HL-60/S4 (cell line): ENCODE data around the gene AIG1.
"Not testable (repeated sequence)": the region's sequence is repeated elsewhere in the genome, so short reads cannot be mapped to it uniquely, and the experiment has no call there.

Experiments
- in situ Hi-C: fragments of 300-500 bp; cut with MboI; formaldehyde crosslinking; loops from 2 replicates; pipeline ENCODE4 v1.14.3; 2022; ENCODE audit warnings: low sequenced_read_pairs

Gene AIG1

DNA sequence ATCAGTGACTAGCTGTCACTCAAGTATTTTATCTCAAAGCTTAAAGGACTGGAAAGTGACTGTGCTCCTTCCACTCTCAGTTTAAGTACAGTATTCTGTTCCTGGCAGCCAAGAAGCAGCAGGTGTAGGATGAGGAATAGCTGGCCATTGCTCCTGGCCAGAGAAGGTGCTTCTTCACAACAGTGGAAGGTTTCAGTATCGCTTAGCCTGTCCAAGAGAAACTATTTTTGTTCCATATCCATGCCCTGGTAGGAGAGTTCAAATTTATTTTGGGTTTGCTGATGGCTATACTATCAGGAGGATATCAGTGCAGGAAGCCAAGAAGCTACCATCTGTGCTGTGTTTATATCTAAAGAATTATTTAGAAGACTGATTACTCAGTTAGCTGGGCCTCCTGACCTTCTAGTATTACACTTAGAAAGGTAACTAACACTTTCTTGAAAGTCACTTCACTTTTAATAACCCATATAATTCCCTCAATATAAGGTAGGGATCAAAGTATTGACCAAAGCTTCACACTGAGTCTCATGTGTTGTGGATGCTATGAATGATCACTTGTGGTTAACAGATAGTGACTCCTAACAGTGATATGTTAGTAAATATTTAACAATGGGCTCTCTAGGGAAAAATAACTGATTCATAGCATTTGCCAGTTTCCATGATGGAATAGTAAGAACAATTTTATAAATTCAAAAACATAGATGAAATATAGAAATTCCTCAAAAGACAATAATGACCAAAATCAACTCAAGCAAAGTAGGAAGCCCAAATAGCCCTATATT is 99.9 kb downstream of the AIG1 start:
- in situ Hi-C loops: no loop called here

DNA sequence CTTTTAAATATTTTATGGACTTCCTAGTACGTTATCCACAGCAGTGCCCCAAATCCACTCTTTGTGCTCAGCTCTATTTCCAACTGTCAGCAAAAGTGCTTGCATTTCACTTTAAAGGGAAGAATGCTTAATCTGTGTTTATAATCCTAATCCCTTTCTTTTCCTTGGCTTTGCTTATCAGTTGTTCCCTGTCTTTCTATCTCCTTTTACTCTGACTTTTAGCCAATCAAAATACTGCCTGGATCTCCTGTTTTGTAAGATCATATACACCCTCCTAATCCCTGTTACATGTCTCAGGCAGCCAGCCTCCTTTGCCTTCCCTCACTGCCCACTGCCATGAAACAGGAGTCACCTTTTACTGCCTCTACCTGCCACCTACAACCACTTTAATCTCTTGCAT is 102.9 kb downstream of the AIG1 start:
- in situ Hi-C loops: no loop called here

DNA sequence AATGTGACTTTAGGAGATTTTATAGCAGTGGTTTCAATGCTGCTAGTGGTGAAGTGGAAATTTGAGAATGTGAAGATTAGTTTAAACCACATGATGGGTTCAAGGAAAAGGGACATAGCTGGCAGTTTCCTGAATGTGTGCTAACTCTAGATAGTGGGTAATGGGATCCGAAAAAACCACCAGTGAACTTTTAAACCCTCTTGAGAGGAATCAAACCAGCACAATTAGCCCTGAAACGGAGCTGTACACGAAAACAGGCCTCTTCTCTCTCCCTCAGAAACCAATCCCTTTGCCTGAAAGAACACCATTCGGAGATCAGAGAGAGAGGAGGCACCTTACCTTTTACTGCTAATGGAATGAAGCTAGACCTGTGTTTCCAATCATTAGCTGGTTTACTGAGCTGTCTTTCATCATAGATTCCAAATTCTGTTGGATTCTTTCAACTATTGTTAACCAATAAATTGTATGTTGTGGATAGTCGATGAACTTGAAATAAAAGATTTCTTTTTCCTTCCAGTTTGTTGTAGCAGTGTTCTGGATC is 103.9 kb downstream of the AIG1 start:
- in situ Hi-C loops: no loop called here

DNA sequence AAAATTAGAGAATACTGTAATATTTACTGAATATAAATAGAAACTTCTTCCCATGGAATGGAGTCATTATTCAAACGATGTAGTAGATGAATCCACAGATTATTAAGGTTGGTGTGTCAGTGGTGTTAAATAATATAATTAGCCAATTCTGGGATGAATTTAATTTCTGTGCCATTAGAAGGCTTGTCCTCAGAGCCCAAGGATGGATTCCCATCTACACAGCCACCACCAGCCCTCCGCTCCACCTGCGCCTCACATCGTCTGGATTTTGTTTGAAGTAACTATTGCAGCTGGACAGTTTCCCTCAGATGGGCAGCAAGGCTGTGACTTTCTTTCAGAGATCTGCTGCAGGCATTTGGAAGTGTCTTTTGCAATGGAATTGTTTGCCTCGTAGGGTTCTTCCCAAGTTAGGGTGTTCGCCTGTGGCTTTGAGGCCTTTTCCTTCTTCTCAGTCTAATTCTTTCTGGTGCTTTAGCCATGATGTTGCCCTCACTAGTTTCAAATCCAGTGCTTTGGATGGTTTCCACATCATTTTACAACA is 104.7 kb downstream of the AIG1 start:
- in situ Hi-C loops: no loop called here

DNA sequence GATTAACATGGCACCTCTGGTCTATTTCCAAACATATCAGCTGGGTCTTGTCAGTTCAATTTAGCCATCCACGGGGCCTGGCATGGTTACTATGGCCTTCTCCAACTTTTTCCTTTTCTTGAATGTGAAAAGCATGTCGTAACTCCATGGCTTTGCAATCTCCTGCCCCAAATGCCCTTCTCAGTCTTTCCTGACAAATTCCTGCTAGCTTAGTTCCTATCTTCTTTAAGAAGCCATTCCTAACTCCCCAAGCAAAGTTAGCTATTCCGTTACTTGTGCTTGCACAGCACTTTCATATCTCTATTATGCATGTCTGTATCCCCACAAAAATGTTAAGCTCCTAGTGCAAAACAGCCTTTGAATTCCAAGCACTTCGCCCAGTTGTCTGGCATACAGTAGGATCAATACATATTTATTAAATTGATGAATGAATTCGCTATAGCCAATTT is 105.6 kb downstream of the AIG1 start:
- in situ Hi-C loops: no loop called here

DNA sequence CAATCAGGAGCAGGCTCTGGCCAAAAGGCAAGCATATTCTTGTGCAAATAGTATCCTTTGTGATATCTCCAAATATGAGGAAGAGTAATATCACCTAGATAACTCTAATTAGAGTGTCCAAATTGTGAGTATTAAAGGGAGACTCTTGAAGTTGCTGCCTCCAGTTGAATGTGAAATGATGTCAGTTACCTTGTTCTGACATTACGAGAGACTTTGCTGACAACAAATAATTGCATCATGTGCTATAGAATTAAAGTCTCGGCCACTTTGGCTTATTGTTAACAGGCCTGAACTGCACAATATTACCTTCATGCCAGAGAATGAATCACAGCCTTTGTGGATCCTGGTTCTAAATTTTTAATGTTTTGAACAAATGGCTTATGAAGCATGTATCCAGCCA is 106.5 kb downstream of the AIG1 start:
- in situ Hi-C loops: no loop called here

DNA sequence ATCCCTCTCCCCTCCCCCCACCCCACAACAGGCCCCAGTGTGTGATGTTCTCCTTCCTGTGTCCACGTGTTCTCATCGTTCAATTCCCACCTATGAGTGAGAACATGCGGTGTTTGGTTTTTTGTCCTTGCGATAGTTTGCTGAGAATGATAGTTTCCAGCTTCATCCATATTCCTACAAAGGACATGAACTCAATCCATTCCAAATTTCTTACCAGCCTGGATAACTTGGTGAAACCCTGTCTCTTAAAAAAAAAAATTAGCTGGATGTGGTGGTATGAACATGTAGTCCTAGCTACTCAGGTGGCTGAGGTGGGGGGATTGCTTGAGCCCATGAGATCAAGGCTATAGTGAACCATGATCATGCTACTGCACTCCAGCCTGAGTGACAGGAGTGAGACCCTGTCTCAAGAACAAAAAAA is 107.7 kb downstream of the AIG1 start:
- in situ Hi-C loops: not testable (repeated sequence)

DNA sequence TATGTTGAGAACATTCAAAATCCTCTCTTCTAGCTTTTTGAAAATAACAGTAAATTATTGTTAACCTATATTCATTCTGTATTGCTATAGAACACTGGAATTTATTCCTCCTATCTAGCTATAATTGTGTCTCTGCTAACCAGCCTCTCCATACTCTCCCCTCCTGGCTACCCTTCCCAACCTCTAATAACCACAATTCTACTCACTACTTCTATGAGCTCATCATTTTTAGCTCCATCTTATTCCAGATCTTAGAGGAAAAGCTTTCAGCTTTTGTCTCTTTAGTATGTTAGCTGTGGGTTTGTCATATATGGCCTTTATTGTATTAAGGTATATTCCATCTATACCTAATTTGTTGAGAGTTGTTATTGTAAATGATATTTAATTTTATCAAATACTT is 108.8 kb downstream of the AIG1 start:
- in situ Hi-C loops: no loop called here

DNA sequence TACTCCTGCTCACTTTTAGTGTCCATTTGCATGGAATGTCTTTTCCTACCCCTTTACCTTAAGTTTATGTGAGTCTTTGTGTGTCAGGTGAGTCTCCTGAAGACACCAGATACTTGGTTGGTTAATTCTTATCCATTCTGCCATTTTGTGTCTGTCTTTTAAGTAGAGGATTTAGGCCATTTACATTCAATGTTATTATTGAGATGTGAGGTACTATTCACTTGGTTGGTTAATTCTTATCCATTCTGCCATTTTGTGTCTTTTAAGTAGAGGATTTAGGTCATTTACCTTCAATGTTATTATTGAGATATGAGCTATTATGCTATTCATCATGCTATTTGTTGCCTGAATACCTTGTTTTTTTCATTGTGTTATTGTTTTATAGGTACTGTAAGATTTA is 113.8 kb downstream of the AIG1 start:
- in situ Hi-C loops: no loop called here

DNA sequence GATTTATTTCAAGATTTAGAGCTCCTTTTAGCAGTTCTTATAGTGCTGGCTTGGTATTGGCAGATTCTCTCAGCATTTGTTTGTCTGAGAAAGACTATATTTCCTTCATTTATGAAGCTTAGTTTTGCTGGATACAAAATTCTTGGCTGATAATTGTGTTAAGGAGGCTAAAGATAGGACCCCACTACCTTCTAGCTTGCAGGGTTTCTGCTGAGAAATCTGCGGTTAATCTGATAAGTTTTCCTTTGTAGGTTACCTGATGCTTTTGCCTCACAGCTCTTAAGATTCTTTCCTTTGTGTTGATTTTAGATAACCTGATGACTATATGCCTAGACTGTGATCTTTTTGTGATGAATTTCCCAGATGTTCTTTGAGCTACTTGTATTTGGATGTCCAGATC is 114.3 kb downstream of the AIG1 start:
- in situ Hi-C loops: no loop called here

DNA sequence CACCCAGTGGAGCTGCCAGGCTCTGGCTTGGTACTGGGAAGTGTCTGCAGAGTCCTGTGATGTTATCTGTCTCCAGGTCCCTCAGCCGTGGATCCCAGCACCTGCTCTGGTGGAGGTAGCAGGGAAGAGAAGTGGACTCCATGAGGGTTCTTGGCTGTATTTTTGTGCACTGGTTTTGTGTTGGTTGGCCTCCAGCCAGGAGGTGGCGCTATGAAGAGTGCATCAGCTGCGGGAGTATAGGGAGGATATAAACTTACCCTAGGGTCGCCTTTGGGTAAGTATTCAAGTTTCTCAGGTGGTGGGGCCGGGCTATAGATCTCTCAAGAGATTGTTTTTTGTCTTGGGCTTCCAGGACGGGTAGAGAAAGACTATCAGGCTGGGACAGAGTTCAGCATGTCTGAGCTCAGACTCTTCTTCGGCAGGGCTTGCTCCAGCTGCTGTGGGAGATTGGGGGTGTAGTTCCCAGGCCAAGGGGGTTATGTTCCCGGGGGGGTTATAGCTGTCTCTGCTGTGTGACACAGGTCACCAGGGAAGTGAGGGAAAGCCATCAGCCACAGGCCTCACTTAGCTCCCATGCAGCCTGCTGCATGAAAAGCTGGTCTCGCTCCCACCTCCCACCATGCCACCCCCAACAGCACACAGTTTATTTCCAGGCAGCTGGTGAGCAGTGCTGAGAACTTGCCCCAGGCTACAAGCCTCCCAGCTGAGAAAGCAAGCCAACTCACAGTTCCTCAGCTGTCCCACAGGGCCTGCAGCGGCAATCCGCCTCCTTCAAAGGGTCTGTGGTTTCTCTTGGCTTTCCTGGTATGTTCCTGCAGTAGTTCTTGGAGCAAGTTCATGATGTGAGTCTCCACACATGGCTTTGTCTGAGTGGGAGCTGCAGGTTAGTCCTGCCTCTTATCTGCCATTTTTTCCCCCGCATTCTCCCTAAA is 115.7 kb downstream of the AIG1 start:
- in situ Hi-C loops: no loop called here

DNA sequence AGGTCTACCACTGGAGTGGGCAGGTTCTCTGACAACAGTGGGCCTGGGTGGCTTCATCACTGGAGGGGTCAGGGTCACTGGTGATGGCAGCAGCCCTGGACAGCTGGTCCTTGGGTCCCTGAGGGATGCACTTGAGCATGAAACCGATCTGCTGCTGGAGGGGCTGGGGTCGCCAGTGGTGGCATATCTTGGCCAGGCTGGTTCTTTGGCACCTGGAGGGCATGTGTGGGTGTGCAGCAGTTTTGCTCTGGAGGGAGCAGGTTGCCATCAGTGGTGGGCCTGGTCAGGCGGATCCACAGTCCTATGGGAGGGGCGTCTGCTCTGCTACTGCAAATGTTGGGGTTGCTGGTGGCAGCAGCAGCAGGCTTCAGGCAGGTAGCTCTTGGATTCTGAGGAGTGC is 117.0 kb downstream of the AIG1 start:
- in situ Hi-C loops: no loop called here

DNA sequence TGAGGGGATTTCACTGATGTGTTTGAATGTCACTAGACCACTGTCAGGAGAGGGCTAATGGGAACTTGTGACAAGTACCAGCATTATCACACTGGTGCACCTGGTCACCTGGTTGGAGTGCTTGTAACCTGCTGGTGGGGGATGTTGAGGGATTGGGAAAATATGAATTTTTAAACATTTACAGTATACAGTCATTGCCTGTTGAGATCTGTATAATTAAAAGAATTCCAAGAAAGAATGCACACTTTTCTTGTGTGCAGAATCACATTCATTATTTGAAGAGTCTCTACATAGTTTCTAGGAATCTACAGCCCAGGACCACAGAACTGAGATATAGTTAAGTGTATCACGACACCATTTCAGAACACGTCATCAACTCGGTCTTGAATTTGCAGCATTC is 118.4 kb downstream of the AIG1 start:
- in situ Hi-C loops: no loop called here

DNA sequence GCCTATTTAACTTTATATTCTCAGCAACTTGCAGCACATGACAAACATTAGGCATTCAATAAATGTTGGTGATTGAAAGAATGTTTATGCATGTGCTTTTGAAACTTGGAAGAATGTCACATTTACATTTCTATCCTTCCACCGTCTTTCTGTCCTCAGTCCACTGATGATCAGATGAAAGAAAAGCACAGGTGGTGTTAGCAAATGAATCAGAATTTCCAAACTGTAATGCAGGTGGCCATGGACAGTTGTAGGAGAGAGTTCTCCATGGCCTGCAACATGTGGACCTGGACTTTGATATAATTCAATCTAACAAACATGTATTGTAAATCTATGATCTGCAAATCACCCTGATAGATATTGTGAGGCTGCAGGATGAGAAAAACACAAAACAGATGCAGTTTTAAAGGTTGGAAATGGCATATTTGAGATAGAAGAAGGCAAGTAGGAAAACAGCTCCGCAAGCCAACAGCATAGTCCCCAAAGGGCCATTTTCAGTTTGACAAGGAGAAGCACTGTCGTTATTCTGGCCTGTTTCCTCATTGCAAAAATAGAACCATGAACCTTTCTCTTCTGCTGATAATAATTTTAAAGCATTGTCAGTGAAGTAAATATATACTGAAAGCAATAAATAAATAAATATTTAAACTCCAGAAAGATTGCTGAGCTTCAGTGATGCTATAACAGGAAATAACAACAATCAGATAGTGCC is 119.4 kb downstream of the AIG1 start:
- in situ Hi-C loops: no loop called here

DNA sequence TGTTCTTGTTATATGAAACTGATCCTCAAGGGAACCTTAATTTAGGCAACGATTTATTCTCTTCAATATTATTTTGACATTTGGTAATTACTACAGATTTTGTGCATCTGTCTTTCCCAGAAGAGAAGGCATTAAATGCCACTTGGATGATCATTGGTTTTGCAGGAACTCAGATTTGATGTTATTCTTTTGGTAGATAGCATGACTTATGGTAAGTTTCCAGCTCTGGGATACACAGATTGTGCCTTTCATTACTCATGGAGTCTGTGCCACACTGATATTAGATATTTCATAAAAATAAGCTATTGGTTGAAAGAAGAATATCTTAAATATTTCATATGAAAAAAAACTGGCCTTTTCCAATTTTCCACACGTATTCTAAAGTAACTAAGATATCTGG is 120.1 kb downstream of the AIG1 start:
- in situ Hi-C loops: no loop called here

DNA sequence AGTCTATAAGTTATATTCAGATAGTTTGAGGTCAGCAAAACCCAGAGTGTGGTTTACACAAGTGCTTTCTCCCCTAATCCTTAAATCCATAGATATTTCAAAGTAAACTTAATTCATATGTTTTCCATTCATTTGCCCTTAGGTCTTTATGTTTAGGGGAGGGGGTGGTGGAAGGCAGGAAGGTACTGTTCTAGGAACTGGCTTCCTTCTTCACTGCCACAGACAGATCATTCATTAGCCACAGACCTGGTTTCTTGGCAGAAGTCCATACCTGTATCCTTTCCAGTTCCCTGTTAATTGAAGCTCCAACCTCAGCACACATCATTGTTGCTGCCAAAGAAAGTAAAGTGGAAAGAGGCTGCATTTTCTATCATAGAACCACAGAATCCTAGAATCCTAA is 123.0 kb downstream of the AIG1 start:
- in situ Hi-C loops: no loop called here

DNA sequence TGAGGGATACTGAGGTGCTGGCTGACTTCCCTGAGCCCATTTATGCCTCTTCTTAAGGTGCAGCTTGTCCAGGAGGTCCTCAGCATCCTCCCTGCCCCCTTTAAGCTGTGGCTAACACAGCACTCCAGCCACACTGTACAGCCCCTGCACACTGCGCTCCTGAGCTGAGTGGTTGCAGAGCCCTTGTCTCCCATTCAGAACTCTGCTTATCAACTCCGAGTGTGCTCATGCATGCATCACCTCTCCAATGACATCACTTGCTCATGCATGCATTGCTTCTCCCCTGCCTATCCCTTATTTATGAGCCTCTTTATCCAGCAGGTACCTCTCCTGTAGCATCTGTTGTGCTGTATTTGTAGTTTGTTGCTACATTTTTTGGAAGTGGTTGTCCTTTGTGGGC is 124.6 kb downstream of the AIG1 start:
- in situ Hi-C loops: no loop called here

DNA sequence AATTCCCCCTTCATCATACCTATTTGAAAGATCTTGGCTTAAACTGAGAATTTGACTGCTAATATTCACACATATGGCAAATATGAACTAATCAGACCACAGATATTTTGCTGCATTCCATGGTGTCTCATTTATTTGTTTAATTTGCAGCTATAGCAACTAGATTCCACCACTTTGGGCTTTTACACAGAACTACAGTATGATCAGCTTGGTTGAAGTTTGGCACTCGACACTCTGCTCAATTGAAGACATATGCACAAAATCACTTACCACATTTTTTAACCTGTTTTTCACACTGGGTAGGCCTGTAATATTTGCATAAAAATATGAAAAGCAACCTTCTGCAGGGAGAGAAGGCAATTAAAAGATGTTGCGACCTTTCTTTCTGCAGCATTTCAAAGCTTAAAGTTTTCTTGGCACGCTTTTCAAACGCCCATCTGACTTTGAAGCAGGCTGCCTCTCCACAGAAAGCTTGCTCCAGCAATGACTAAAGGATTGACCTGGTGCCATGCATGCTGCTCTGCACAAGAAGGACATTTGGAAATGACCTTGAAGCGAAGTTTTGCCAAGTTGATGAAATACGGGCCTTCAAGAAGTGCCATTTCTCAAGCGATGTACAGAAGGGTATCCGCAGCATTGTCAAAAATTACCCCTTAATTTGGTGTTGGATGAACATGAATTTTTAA is 126.7 kb downstream of the AIG1 start:
- in situ Hi-C loops: no loop called here

DNA sequence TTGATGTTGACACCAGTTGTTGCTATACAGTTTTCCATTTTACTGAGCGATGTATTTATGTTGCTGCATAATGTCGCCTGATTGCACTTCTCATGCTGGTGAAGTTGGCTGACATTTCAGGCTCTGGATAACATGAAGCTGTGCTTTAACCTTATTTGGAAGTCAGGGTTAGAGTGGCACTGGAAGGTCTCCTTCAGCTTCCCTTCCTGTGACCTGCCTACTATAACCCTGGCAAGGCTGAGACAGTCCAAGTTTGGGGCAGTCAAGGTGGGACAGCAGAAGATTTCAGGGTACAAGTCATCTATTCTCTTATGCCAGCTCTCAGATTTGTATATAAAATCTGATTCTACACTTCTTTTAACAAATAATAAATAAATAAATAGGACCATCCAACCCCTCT is 127.6 kb downstream of the AIG1 start:
- in situ Hi-C loops: no loop called here

DNA sequence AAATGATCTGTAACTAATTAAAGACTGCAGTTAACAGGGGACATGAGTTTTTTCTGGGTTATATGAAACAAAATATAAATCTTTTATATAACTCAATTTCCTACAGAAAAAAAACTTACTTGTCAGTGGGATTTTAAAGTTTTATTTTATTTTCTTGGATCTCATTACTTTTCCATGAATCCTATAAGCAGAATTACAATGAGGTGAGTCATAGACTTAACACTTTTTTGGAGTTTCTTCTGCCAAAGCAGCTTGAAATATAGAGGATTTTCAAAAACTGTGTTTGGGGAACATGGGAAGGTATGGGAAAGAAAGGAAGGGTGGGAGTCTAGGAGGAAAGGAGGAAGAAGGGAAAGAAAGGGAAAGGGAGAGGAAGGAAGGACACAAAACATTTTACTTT is 130.7 kb downstream of the AIG1 start:
- in situ Hi-C loops: no loop called here
